ENCODE measurements around the gene SMAD6. TPM values are rescaled to one million over a fixed set of nuclear protein-coding genes. Genes with fewer than 3 reads are reported as not detected.

SMAD6 gene
- total RNA-seq, 1 experiment from 2014 or later, result 58.6 TPM

- peaks cover 38% of the 10 kb centered on the region for H3K36me3 Mint-ChIP-seq (ENCODE audit: insufficient read depth, unreplicated experiment)
- BruUV-seq (replicated peaks), result no TSS peak
- peak overlapping the region; percentile 56 for H3K27ac Mint-ChIP-seq (ENCODE audit: unreplicated experiment)
- intact Hi-C loops (cut with micrococcal nuclease; ENCODE audit: unreplicated experiment), result no loop called here
- CTCF ChIA-PET, result interaction anchor here (0.8 kb wide), 1 partner anchor 29 kb away, joined by 3 read pairs; no protein-coding TSS in a partner anchor
- H3K27me3 Mint-ChIP-seq (ENCODE audit: unreplicated experiment), result no peaks in the 10 kb centered on the region
- no peaks in the 10 kb centered on the region for H3K9me3 Mint-ChIP-seq (ENCODE audit: low read depth, unreplicated experiment)
- TF ChIP-seq CTCF (IDR thresholded peaks at IDR 0.05; ENCODE audit: unreplicated experiment), result no peak
- H3K4me1 Mint-ChIP-seq (ENCODE audit: low read depth, unreplicated experiment), result peaks cover 41% of the 10 kb centered on the region
- DNase-seq, result no peak
- no peak overlapping the region for H3K4me3 Mint-ChIP-seq (ENCODE audit: low read depth, unreplicated experiment)
These were observed 28.4 kb downstream of the SMAD6 start for GRCh38 chr15:66730168-66731021.

GRCh38 chr15:66733976-66734375 lies 31.9 kb downstream of the SMAD6 start:
- Mint-ChIP-seq H3K27me3 (ENCODE audit: unreplicated experiment) (no peaks in the 10 kb centered on the region), H3K9me3 (ENCODE audit: low read depth, unreplicated experiment) (no peaks in the 10 kb centered on the region), H3K4me3 (ENCODE audit: low read depth, unreplicated experiment) (no peak overlapping the region), H3K4me1 (ENCODE audit: low read depth, unreplicated experiment) (peaks cover 42% of the 10 kb centered on the region), H3K27ac (ENCODE audit: unreplicated experiment) (no peak overlapping the region), H3K36me3 (ENCODE audit: insufficient read depth, unreplicated experiment) (peaks cover 37% of the 10 kb centered on the region)
- CTCF ChIA-PET, result no interaction called here
- no TSS peak for BruUV-seq (replicated peaks)
- no peak for TF ChIP-seq CTCF (IDR thresholded peaks at IDR 0.05; ENCODE audit: unreplicated experiment)
- intact Hi-C loops (cut with micrococcal nuclease; ENCODE audit: unreplicated experiment), result no loop called here
- no peak for DNase-seq

- Mint-ChIP-seq H3K9me3 (ENCODE audit: low read depth, unreplicated experiment) (no peaks in the 10 kb centered on the region), H3K4me1 (ENCODE audit: low read depth, unreplicated experiment) (peaks cover 43% of the 10 kb centered on the region), H3K4me3 (ENCODE audit: low read depth, unreplicated experiment) (no peak overlapping the region), H3K36me3 (ENCODE audit: insufficient read depth, unreplicated experiment) (peaks cover 32% of the 10 kb centered on the region), H3K27ac (ENCODE audit: unreplicated experiment) (peak overlapping the region; percentile 26), H3K27me3 (ENCODE audit: unreplicated experiment) (no peaks in the 10 kb centered on the region)
- intact Hi-C loops (cut with micrococcal nuclease; ENCODE audit: unreplicated experiment), result no loop called here
- no peak for DNase-seq
- BruUV-seq (replicated peaks), result no TSS peak
- CTCF ChIA-PET, result no interaction called here
- TF ChIP-seq CTCF (IDR thresholded peaks at IDR 0.05; ENCODE audit: unreplicated experiment), result no peak
These were observed 33.2 kb downstream of the SMAD6 start for GRCh38 chr15:66734961-66735908.

GRCh38 chr15:66735909-66736305 lies 33.9 kb downstream of the SMAD6 start:
- H3K27ac Mint-ChIP-seq (ENCODE audit: unreplicated experiment), result no peak overlapping the region
- no TSS peak for BruUV-seq (replicated peaks)

More at GRCh38 chr15:66735909-66736305, 33.9 kb downstream of the SMAD6 start:
- H3K4me3 Mint-ChIP-seq (ENCODE audit: low read depth, unreplicated experiment), result no peak overlapping the region
- DNase-seq, result no peak
- no peaks in the 10 kb centered on the region for H3K27me3 Mint-ChIP-seq (ENCODE audit: unreplicated experiment)
- H3K36me3 Mint-ChIP-seq (ENCODE audit: insufficient read depth, unreplicated experiment), result peaks cover 30% of the 10 kb centered on the region
- intact Hi-C loops (cut with micrococcal nuclease; ENCODE audit: unreplicated experiment), result no loop called here
- no peak for TF ChIP-seq CTCF (IDR thresholded peaks at IDR 0.05; ENCODE audit: unreplicated experiment)
- H3K9me3 Mint-ChIP-seq (ENCODE audit: low read depth, unreplicated experiment), result no peaks in the 10 kb centered on the region
- CTCF ChIA-PET, result no interaction called here
- peaks cover 39% of the 10 kb centered on the region for H3K4me1 Mint-ChIP-seq (ENCODE audit: low read depth, unreplicated experiment)
